HEK293T (cell line): ENCODE results near the gene CCDC146.

Experiments used
- ARNT ChIP-seq: fragments of 450-650 bp; IDR thresholded peaks from 2 replicates; pipeline ENCODE4 v1.6.1; 2017; ENCODE audit warnings: mild to moderate bottlenecking
- BHLHE40 ChIP-seq: fragments of 450-650 bp; IDR thresholded peaks from 2 replicates; pipeline ENCODE4 v1.6.1; 2016; ENCODE audit warnings: mild to moderate bottlenecking, moderate library complexity, borderline replicate concordance
- FOXA1 ChIP-seq: fragments of 450-650 bp; IDR thresholded peaks from 2 replicates; pipeline ENCODE4 v1.6.1; 2016; ENCODE audit warnings: mild to moderate bottlenecking
- FOXK2 ChIP-seq: fragments of 450-650 bp; IDR thresholded peaks from 2 replicates; pipeline ENCODE4 v1.6.1; 2016; ENCODE audit warnings: mild to moderate bottlenecking
- FOXM1 ChIP-seq: fragments of 450-650 bp; IDR thresholded peaks from 2 replicates; pipeline ENCODE4 v1.6.1; 2017; ENCODE audit warnings: mild to moderate bottlenecking, borderline replicate concordance
- HDGF ChIP-seq: fragments of 450-650 bp; IDR thresholded peaks from 2 replicates; pipeline ENCODE4 v1.6.1; 2017; ENCODE audit warnings: antibody characterized with exemption, borderline replicate concordance
- SUZ12 ChIP-seq: fragments of 450-650 bp; IDR thresholded peaks from 2 replicates; pipeline ENCODE4 v1.6.1; 2016; ENCODE audit warnings: mild to moderate bottlenecking
- ZNF384 ChIP-seq: fragments of 450-650 bp; IDR thresholded peaks from 2 replicates; pipeline ENCODE4 v1.6.1; 2016

DNA sequence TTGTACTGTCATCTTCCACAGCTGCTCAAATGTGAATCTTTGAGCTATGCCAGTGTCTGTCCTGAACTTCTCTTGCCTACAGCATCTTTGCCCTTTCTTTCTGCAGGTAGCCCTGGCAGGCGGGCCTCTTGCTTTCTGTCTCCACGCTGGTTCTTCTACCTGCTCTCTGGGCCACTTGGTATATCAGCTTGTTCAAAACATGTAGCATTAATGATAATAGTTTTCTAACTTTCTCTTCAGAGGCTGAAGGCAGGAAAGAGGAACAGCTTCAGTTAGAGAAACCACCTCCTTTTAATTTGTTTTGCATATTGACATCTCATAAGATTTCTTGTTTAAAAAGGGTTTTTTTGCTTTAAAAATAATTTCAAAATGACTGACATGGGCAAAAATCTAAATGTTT lies 78.1 kb downstream of the CCDC146 start:
- TF ChIP-seq ZNF384 = no peak
- TF ChIP-seq FOXA1 = no peak
- no peak for TF ChIP-seq HDGF
- no peak for TF ChIP-seq FOXK2
- TF ChIP-seq FOXM1 = no peak
- no peak for TF ChIP-seq ARNT
- TF ChIP-seq SUZ12 = no peak
- no peak for TF ChIP-seq BHLHE40
